ENCODE data around the gene TBC1D9. TPM values are rescaled to one million over a fixed set of nuclear protein-coding genes. Genes with fewer than 3 reads are reported as not detected.

Gene TBC1D9
- polyA plus RNA-seq, 1 experiment, result 22.0 TPM

GRCh38 chr4:140739971-140740370 is 16.2 kb downstream of the TBC1D9 start:
- TF ChIP-seq, protein P1, sequence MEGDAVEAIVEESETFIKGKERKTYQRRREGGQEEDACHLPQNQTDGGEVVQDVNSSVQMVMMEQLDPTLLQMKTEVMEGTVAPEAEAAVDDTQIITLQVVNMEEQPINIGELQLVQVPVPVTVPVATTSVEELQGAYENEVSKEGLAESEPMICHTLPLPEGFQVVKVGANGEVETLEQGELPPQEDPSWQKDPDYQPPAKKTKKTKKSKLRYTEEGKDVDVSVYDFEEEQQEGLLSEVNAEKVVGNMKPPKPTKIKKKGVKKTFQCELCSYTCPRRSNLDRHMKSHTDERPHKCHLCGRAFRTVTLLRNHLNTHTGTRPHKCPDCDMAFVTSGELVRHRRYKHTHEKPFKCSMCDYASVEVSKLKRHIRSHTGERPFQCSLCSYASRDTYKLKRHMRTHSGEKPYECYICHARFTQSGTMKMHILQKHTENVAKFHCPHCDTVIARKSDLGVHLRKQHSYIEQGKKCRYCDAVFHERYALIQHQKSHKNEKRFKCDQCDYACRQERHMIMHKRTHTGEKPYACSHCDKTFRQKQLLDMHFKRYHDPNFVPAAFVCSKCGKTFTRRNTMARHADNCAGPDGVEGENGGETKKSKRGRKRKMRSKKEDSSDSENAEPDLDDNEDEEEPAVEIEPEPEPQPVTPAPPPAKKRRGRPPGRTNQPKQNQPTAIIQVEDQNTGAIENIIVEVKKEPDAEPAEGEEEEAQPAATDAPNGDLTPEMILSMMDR (IDR thresholded peaks at IDR 0.05; ENCODE audit: low read depth, low read length), result no peak
- POLR2A ChIA-PET, result no interaction called here
- Histone ChIP-seq H3K27me3 (ENCODE audit: control insufficient read depth, insufficient read depth, low read length) (no peaks in the 10 kb centered on the region), H3K27ac (ENCODE audit: low read depth, low read length) (no peak overlapping the region), H3K9me3 (ENCODE audit: control insufficient read depth, insufficient read depth, low read length) (no peaks in the 10 kb centered on the region), H3K4me3 (ENCODE audit: low read depth, low read length) (no peak overlapping the region)
- no peak for DNase-seq (ENCODE audit: low read depth, low spot score)
- CTCF ChIA-PET, result interaction anchor here (0.8 kb wide), 1 partner anchor 131 kb away, joined by 4 read pairs; no protein-coding TSS in a partner anchor

DNA sequence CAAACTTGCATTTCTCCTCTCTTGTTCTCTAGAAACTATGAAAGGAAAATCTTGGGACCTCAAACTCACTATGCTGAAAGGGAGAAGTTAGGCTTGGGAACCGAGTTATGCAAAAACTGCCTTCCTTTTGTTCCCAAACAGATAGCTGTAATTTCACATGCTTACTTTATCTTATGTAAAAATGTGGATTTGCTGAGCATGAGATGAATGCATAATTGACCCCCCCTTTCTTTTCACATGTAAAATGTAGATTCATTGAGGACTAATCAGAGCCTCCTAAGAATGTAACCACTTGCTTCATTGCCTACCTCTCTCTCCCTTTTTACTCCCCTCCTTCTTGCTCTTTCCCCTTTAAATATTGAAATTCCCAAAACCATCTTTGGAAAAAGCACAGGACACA is 18.0 kb downstream of the TBC1D9 start:
- TF ChIP-seq, protein P1 (IDR thresholded peaks at IDR 0.05; ENCODE audit: low read depth, low read length), result no peak
- Histone ChIP-seq H3K4me3 (ENCODE audit: low read depth, low read length) (no peak overlapping the region), H3K27me3 (ENCODE audit: control insufficient read depth, insufficient read depth, low read length) (no peaks in the 10 kb centered on the region), H3K9me3 (ENCODE audit: control insufficient read depth, insufficient read depth, low read length) (no peaks in the 10 kb centered on the region), H3K27ac (ENCODE audit: low read depth, low read length) (no peak overlapping the region)
- POLR2A ChIA-PET, result no interaction called here
- no peak for DNase-seq (ENCODE audit: low read depth, low spot score)
- CTCF ChIA-PET, result no interaction called here

DNA sequence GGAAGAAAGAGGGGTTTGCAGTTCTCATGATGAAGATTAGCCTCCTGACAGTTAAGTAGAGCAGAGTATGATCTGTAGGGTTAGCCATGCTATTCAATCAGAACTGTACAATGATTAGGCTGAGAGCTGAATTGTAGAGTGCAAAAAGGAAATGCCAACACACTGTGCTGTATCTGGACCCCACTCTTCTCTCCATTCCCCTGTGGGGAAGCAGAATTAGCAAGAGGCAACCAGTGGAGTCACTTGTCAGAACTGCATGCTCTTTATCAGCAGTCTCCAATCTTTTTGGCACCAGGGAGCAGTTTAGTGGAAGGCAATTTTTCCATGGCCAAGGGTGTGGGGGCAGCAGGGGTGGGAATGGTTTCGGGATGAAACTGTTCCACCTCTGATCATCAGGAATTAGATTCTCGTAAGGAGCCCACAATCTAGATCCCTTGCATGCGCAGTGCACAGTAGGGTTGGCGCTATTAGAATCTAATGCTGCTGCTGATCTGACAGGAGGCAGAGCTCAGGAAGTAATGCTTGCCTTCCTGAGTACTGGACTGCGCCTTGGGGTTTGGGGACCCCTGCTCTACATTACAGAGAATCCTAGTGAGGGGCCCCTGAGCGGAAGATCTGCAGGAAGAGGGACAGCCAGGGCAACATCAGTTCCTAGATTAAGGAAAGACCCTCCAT is 19.4 kb downstream of the TBC1D9 start:
- TF ChIP-seq, protein P1 (IDR thresholded peaks at IDR 0.05; ENCODE audit: low read depth, low read length), result no peak
- Histone ChIP-seq H3K4me3 (ENCODE audit: low read depth, low read length) (no peak overlapping the region), H3K9me3 (ENCODE audit: control insufficient read depth, insufficient read depth, low read length) (no peaks in the 10 kb centered on the region), H3K27me3 (ENCODE audit: control insufficient read depth, insufficient read depth, low read length) (no peaks in the 10 kb centered on the region), H3K27ac (ENCODE audit: low read depth, low read length) (no peak overlapping the region)
- CTCF ChIA-PET, result no interaction called here
- POLR2A ChIA-PET, result no interaction called here
- no peak for DNase-seq (ENCODE audit: low read depth, low spot score)

DNA sequence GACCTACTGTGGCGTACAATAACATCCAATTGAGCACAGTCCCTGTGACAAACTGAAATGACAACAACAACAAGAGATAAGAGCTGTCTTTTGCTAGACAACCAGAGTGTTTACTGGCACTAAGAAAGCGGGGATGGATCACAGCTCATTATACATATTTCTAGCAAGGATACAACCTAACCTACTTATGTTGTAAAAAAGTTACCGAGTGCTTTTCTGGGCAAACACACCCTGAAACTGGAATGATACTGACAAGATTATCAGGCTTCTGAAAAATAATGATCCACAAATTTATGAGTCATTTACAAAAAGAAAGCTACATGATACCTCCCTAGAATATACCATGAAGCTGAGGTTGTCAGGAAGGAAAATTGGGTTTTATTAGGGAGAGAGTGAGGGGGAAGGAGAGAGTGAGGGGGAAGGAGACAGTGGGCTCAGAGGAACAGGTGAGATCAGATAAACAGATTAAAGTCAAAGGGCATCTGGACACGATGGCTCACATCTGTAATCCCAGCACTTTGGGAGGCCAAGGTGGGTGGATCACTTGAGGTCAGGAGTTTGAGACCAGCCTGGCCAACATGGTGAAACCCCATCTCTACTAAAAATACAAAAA is 20.3 kb downstream of the TBC1D9 start:
- CTCF ChIA-PET, result interaction anchor here (0.8 to 1.1 kb wide), 2 partner anchors 10 to 126 kb away, joined by 3 read pairs; no protein-coding TSS in a partner anchor
- POLR2A ChIA-PET, result no interaction called here
- Histone ChIP-seq H3K27me3 (ENCODE audit: control insufficient read depth, insufficient read depth, low read length) (no peaks in the 10 kb centered on the region), H3K9me3 (ENCODE audit: control insufficient read depth, insufficient read depth, low read length) (no peaks in the 10 kb centered on the region), H3K4me3 (ENCODE audit: low read depth, low read length) (no peak overlapping the region), H3K27ac (ENCODE audit: low read depth, low read length) (no peak overlapping the region)
- DNase-seq (ENCODE audit: low read depth, low spot score), result no peak
- TF ChIP-seq, protein P1 (IDR thresholded peaks at IDR 0.05; ENCODE audit: low read depth, low read length), result no peak

GRCh38 chr4:140735317-140735716 is 20.9 kb downstream of the TBC1D9 start:
- no peak for DNase-seq (ENCODE audit: low read depth, low spot score)
- no peak overlapping the region for H3K4me3 ChIP-seq (ENCODE audit: low read depth, low read length)
- ChIA-PET CTCF (interaction anchor here (0.8 to 1.1 kb wide), 2 partner anchors 10 to 126 kb away, joined by 3 read pairs; no protein-coding TSS in a partner anchor), POLR2A (no interaction called here)
- no peak overlapping the region for H3K27ac ChIP-seq (ENCODE audit: low read depth, low read length)
- H3K9me3 ChIP-seq (ENCODE audit: control insufficient read depth, insufficient read depth, low read length), result no peaks in the 10 kb centered on the region
- TF ChIP-seq, protein P1 (IDR thresholded peaks at IDR 0.05; ENCODE audit: low read depth, low read length), result no peak
- H3K27me3 ChIP-seq (ENCODE audit: control insufficient read depth, insufficient read depth, low read length), result no peaks in the 10 kb centered on the region
